GM19328 (cell line): Measurements from ENCODE around the gene AKNA.
A peak's percentile ranks its signal among the peaks of the same experiment; 100 is the strongest.

Experiments
- ATAC-seq: cut with Tn5 transposase; IDR thresholded peaks from one replicate; pipeline ENCODE4 v1.9.1; 2021; ENCODE audit warnings: mild to moderate bottlenecking, moderate library complexity; ENCODE audit not compliant: unreplicated experiment

AKNA gene

GRCh38 chr9:114397848-114398605 lies 10.2 kb upstream of the AKNA start:
- peak; percentile 78 for ATAC-seq

- no peak for ATAC-seq
These were observed 9.6 kb upstream of the AKNA start for GRCh38 chr9:114397219-114397847.

GRCh38 chr9:114396558-114397218 lies 8.9 kb upstream of the AKNA start:
- ATAC-seq, result no peak

- ATAC-seq, result no peak
These were observed 8.0 kb upstream of the AKNA start for GRCh38 chr9:114395768-114396167.

- ATAC-seq, result no peak
These were observed 7.5 kb upstream of the AKNA start for GRCh38 chr9:114395334-114395617.

- no peak for ATAC-seq
These were observed 6.9 kb upstream of the AKNA start for GRCh38 chr9:114394523-114395333.

- ATAC-seq, result no peak
These were observed 4.9 kb upstream of the AKNA start for GRCh38 chr9:114392749-114393112.

- ATAC-seq, result no peak
These were observed 3.2 kb upstream of the AKNA start for GRCh38 chr9:114390952-114391351.

- no peak for ATAC-seq
These were observed 2.0 kb upstream of the AKNA start for GRCh38 chr9:114389612-114390368.

GRCh38 chr9:114388764-114389375 lies 1.1 kb upstream of the AKNA start:
- no peak for ATAC-seq

GRCh38 chr9:114388357-114388682 lies 538 bp upstream of the AKNA start:
- ATAC-seq, result no peak

- no peak for ATAC-seq
These were observed 699 bp downstream of the AKNA start for GRCh38 chr9:114386886-114387679.

- ATAC-seq, result no peak
These were observed 1.4 kb downstream of the AKNA start for GRCh38 chr9:114386361-114386885.

GRCh38 chr9:114385397-114386181 lies 2.2 kb downstream of the AKNA start:
- ATAC-seq, result peak; percentile 78

- ATAC-seq, result no peak
These were observed 2.9 kb downstream of the AKNA start for GRCh38 chr9:114384836-114385396.

GRCh38 chr9:114384341-114384740 lies 3.4 kb downstream of the AKNA start:
- no peak for ATAC-seq

GRCh38 chr9:114383521-114384231 lies 4.1 kb downstream of the AKNA start:
- ATAC-seq, result no peak
